ENCODE measurements around the gene ATP8A2.

Gene ATP8A2

GRCh38 chr13:25846222-25846984 lies 474.6 kb downstream of the ATP8A2 start:
- no peak for DNase-seq
- in situ Hi-C loops (cut with MboI; ENCODE audit: low pct_unique_long_range_greater_than_20kb, low sequenced_read_pairs), result no loop called here

- in situ Hi-C loops (cut with MboI; ENCODE audit: low pct_unique_long_range_greater_than_20kb, low sequenced_read_pairs), result no loop called here
- no peak for DNase-seq
Measured at GRCh38 chr13:25847145-25847544, 475.4 kb downstream of the ATP8A2 start.

- in situ Hi-C loops (cut with MboI; ENCODE audit: low pct_unique_long_range_greater_than_20kb, low sequenced_read_pairs), result no loop called here
- DNase-seq, result no peak
Measured at GRCh38 chr13:25847635-25848626, 476.2 kb downstream of the ATP8A2 start.

GRCh38 chr13:25848812-25849745 lies 477.3 kb downstream of the ATP8A2 start:
- in situ Hi-C loops (cut with MboI; ENCODE audit: low pct_unique_long_range_greater_than_20kb, low sequenced_read_pairs), result no loop called here
- DNase-seq, result no peak

GRCh38 chr13:25857830-25858229 lies 486.1 kb downstream of the ATP8A2 start:
- no peak for DNase-seq
- in situ Hi-C loops (cut with MboI; ENCODE audit: low pct_unique_long_range_greater_than_20kb, low sequenced_read_pairs), result loop anchor here (25.0 kb wide), 1 partner anchor 96 kb away; no protein-coding TSS in a partner anchor

GRCh38 chr13:25859528-25859927 lies 487.8 kb downstream of the ATP8A2 start:
- DNase-seq, result no peak
- in situ Hi-C loops (cut with MboI; ENCODE audit: low pct_unique_long_range_greater_than_20kb, low sequenced_read_pairs), result loop anchor here (25.0 kb wide), 1 partner anchor 97 kb away; no protein-coding TSS in a partner anchor

GRCh38 chr13:25860265-25860664 lies 488.5 kb downstream of the ATP8A2 start:
- in situ Hi-C loops (cut with MboI; ENCODE audit: low pct_unique_long_range_greater_than_20kb, low sequenced_read_pairs), result loop anchor here (25.0 kb wide), 1 partner anchor 98 kb away; no protein-coding TSS in a partner anchor

GRCh38 chr13:25860862-25861261 lies 489.1 kb downstream of the ATP8A2 start:
- in situ Hi-C loops (cut with MboI; ENCODE audit: low pct_unique_long_range_greater_than_20kb, low sequenced_read_pairs), result loop anchor here (25.0 kb wide), 1 partner anchor 99 kb away; no protein-coding TSS in a partner anchor
- DNase-seq, result no peak

More at GRCh38 chr13:25860265-25860664, 488.5 kb downstream of the ATP8A2 start:
- DNase-seq, result no peak

GRCh38 chr13:25862156-25862555 lies 490.4 kb downstream of the ATP8A2 start:
- DNase-seq, result no peak
- in situ Hi-C loops (cut with MboI; ENCODE audit: low pct_unique_long_range_greater_than_20kb, low sequenced_read_pairs), result loop anchor here (25.0 kb wide), 1 partner anchor 100 kb away; no protein-coding TSS in a partner anchor

- DNase-seq, result no peak
- in situ Hi-C loops (cut with MboI; ENCODE audit: low pct_unique_long_range_greater_than_20kb, low sequenced_read_pairs), result loop anchor here (25.0 kb wide), 1 partner anchor 102 kb away; no protein-coding TSS in a partner anchor
Measured at GRCh38 chr13:25864116-25864515, 492.3 kb downstream of the ATP8A2 start.

- no peak for DNase-seq
- in situ Hi-C loops (cut with MboI; ENCODE audit: low pct_unique_long_range_greater_than_20kb, low sequenced_read_pairs), result loop anchor here (25.0 kb wide), 1 partner anchor 103 kb away; no protein-coding TSS in a partner anchor
Measured at GRCh38 chr13:25864936-25865335, 493.2 kb downstream of the ATP8A2 start.

- in situ Hi-C loops (cut with MboI; ENCODE audit: low pct_unique_long_range_greater_than_20kb, low sequenced_read_pairs), result loop anchor here (25.0 kb wide), 1 partner anchor 103 kb away; no protein-coding TSS in a partner anchor
- DNase-seq, result no peak
Measured at GRCh38 chr13:25865391-25865790, 493.6 kb downstream of the ATP8A2 start.

- no peak for DNase-seq
- in situ Hi-C loops (cut with MboI; ENCODE audit: low pct_unique_long_range_greater_than_20kb, low sequenced_read_pairs), result loop anchor here (25.0 kb wide), 1 partner anchor 105 kb away; no protein-coding TSS in a partner anchor
Measured at GRCh38 chr13:25867038-25867437, 495.3 kb downstream of the ATP8A2 start.

GRCh38 chr13:25868490-25868889 lies 496.7 kb downstream of the ATP8A2 start:
- no peak for DNase-seq
- in situ Hi-C loops (cut with MboI; ENCODE audit: low pct_unique_long_range_greater_than_20kb, low sequenced_read_pairs), result loop anchor here (25.0 kb wide), 1 partner anchor 106 kb away; no protein-coding TSS in a partner anchor

GRCh38 chr13:25869941-25870340 lies 498.2 kb downstream of the ATP8A2 start:
- no peak for DNase-seq
- in situ Hi-C loops (cut with MboI; ENCODE audit: low pct_unique_long_range_greater_than_20kb, low sequenced_read_pairs), result loop anchor here (25.0 kb wide), 1 partner anchor 108 kb away; no protein-coding TSS in a partner anchor

- no peak for DNase-seq
- in situ Hi-C loops (cut with MboI; ENCODE audit: low pct_unique_long_range_greater_than_20kb, low sequenced_read_pairs), result loop anchor here (25.0 kb wide), 1 partner anchor 109 kb away; no protein-coding TSS in a partner anchor
Measured at GRCh38 chr13:25871389-25872125, 499.8 kb downstream of the ATP8A2 start.

- DNase-seq, result no peak
- in situ Hi-C loops (cut with MboI; ENCODE audit: low pct_unique_long_range_greater_than_20kb, low sequenced_read_pairs), result loop anchor here (25.0 kb wide), 1 partner anchor 110 kb away; no protein-coding TSS in a partner anchor
Measured at GRCh38 chr13:25872481-25873241, 500.9 kb downstream of the ATP8A2 start.

Measured in KBM-7 (cell line).